Astrocyte (in vitro differentiated cells and primary cell): ENCODE data around the gene CYYR1.

ENCODE experiments used
- CTCF ChIP-seq: IDR thresholded peaks from 2 replicates; pipeline ENCODE4 v1.5.1; 2011; ENCODE audit warnings: low read depth, mild to moderate bottlenecking, inconsistent platforms, low read length, moderate library complexity; ENCODE audit not compliant: insufficient read depth
- EZH2 ChIP-seq: IDR thresholded peaks from 2 replicates; pipeline ENCODE4 v1.6.1; 2012; ENCODE audit warnings: mild to moderate bottlenecking, low read length, inconsistent platforms; ENCODE audit not compliant: insufficient read depth

DNA sequence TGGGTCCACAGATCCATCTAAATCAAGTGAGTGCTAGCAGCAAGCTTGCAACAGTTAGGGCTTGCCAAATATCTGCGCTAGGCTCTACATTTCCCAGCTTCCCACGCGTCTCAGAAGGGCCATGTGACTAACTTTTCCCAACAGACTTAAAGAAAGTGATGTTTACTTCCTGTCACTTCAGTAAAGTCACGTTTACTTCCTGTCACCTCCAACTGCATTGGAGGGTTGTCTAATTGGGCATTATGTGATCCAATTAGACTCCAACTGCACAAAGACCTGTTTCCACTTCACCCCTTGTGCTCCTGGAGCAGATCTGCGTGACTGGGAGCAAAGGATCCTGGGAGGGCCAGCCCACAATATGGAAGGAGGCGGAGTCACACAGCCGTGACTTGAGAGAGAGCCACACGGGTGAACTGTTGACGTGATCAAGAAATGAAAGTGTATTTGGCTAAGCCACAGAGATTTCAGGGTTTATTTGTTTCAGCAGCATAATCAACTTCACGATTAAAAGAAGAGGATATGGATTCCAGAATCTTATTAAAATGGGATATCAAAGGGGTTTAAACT lies 77.7 kb downstream of the CYYR1 start:
- no peak for TF ChIP-seq CTCF
- TF ChIP-seq EZH2, result no peak
